Ovary (tissue), 3 donors: ENCODE data around the gene PPP6R3.

ENCODE experiments used
- CTCF ChIP-seq, 3 donors: fragments of 450-650 bp in 2 of 3; fragments of 200-600 bp in 1 of 3; IDR thresholded peaks; one replicate each; pipeline versions ENCODE4 v1.5.1 to v1.8.0; 2016 to 2022; ENCODE audit warnings: antibody characterized with exemption in 3 of 3, mild to moderate bottlenecking in 1 of 3
- EP300 ChIP-seq: sonication (generic); formaldehyde crosslinking; IDR thresholded peaks from one replicate; pipeline ENCODE4 v1.6.1; 2017; ENCODE audit warnings: antibody characterized with exemption
- POLR2A ChIP-seq: fragments of 450-650 bp; IDR thresholded peaks from one replicate; pipeline ENCODE4 v1.6.1; 2017; ENCODE audit warnings: antibody characterized with exemption, mild to moderate bottlenecking, moderate library complexity
- donor health status: DM: no; HTN: no; CAD: no.

GRCh38 chr11:68532727-68533369 is 72.3 kb downstream of the PPP6R3 start:
- TF ChIP-seq CTCF (IDR thresholded peaks at IDR 0.05) (no peak), POLR2A (no peak), EP300 (no peak)
